Ovary (tissue), 9 donors: ENCODE results near the gene PITX2. TPM values are rescaled to one million over a fixed set of nuclear protein-coding genes. Genes with fewer than 3 reads are reported as not detected.

Experiments
- DNase-seq, 5 donors: peaks; one replicate each; pipeline ENCODE4 v3.0.0-alpha.2; 2019 to 2020
- H3K27ac ChIP-seq, 2 donors: fragments of 200-600 bp; one replicate each; pipeline versions ENCODE4 v1.5.1 to v1.8.0; 2019 to 2022
- H3K27me3 ChIP-seq: fragments of 200-600 bp; one replicate; pipeline ENCODE4 v1.8.0; 2022
- H3K36me3 ChIP-seq: fragments of 200-600 bp; sonication (generic); one replicate; pipeline ENCODE4 v1.5.1; 2019
- H3K4me1 ChIP-seq: one replicate; pipeline ENCODE4 v1.8.1; 2013; ENCODE audit warnings: mild to moderate bottlenecking, moderate library complexity; ENCODE audit not compliant: insufficient read depth
- H3K4me3 ChIP-seq: fragments of 200-600 bp; sonication (generic); one replicate; pipeline ENCODE4 v1.5.1; 2017
- H3K9me3 ChIP-seq, 2 donors: fragments of 200-600 bp in 1 of 2; sonication (generic) in 1 of 2; one replicate each; pipeline versions ENCODE4 v1.5.1 to v1.8.1; 2013 to 2019; ENCODE audit warnings: mild to moderate bottlenecking in 1 of 2, moderate library complexity in 1 of 2
- CTCF ChIP-seq, 3 donors: fragments of 450-650 bp in 2 of 3; fragments of 200-600 bp in 1 of 3; IDR thresholded peaks; one replicate each; pipeline versions ENCODE4 v1.5.1 to v1.8.0; 2016 to 2022; ENCODE audit warnings: antibody characterized with exemption in 3 of 3, mild to moderate bottlenecking in 1 of 3
- EP300 ChIP-seq: sonication (generic); formaldehyde crosslinking; IDR thresholded peaks from one replicate; pipeline ENCODE4 v1.6.1; 2017; ENCODE audit warnings: antibody characterized with exemption
- POLR2A ChIP-seq: fragments of 450-650 bp; IDR thresholded peaks from one replicate; pipeline ENCODE4 v1.6.1; 2017; ENCODE audit warnings: antibody characterized with exemption, mild to moderate bottlenecking, moderate library complexity
- WGBS, 3 donors: extraction: QIAGEN DNeasy Blood & Tissue Kit in 1 of 3; methylation state at CpG; one replicate each; pipeline versions ENCODE4 v1.1.5 to v1.1.7; 2013 to 2017; 5-methylcytosine and 5-hydroxymethylcytosine counted together
- intact Hi-C, 4 donors: fragments of 100-400 bp; cut with DNase I; formaldehyde crosslinking; loops; one replicate each; pipeline versions ENCODE4 v1.11.0 to v1.15.1; 2022 to 2023
- polyA plus RNA-seq, 2 donors: library from polyadenylated mRNA; stranded (reverse); fragments of 200-250 nt in 1 of 2; fragments of 350-450 nt in 1 of 2; fragmentation: Illumina TruSeq in 1 of 2; extraction: RNeasy Lipid Tissue Mini Kit (QIAGEN cat#74804) in 1 of 2; gene quantifications; one replicate each; pipeline ENCODE4 v1.2.3, GENCODE V29; 2013 to 2014
- total RNA-seq, 7 donors: library from RNA; depleted of rRNA in 2 of 7; stranded (reverse); fragments of >200 nt in 2 of 7; fragmentation: NEBNext Ultra II Directional in 3 of 7; extraction: Animal tissue kit (Norgen Biotek cat#: 25700) in 3 of 7; gene quantifications; one replicate each; pipeline versions ENCODE4 v1.1.0 to v1.2.4, GENCODE V29; 2016 to 2023
- donor health status: DM: no; HTN: no; CAD: no; lungs with moderate emphysema.
- donor health status: DM: no; HTN: no; CAD: no.
- donor health status: Bipolar disorder and iron deficiency.
- donor health status: DM: yes; HTN: yes; CAD: no.
- donor health status: DM: no; HTN: no; CAD: no.
- donor health status: DM: yes; HTN: yes; CAD: no.

The PITX2 gene
- total and polyA plus RNA-seq, 9 donors: 0.15 to 0.24 TPM; not detected in 7

GRCh38 chr4:110596431-110596830, 26.4 kb downstream of the PITX2 start:
- no peak overlapping the region for H3K4me3 ChIP-seq
- no peak overlapping the region for H3K27ac ChIP-seq
- no peaks in the 10 kb centered on the region for H3K4me1 ChIP-seq
- no peaks in the 10 kb centered on the region for H3K9me3 ChIP-seq
- TF ChIP-seq POLR2A (no peak), EP300 (no peak), CTCF (IDR thresholded peaks at IDR 0.05) (no peak)
- DNase-seq: no peak
- no peaks in the 10 kb centered on the region for H3K27me3 ChIP-seq
- no peaks in the 10 kb centered on the region for H3K36me3 ChIP-seq
- intact Hi-C loops: no loop called here
- WGBS, 3 donors: 85 to 91% (median 86%) methylated on average over 2 of the region's 2 CpGs

GRCh38 chr4:110595583-110595982, 27.3 kb downstream of the PITX2 start:
- no peak for DNase-seq
- no peak for TF ChIP-seq CTCF (IDR thresholded peaks at IDR 0.05)
- no peak for TF ChIP-seq EP300
- Histone ChIP-seq H3K9me3 (no peaks in the 10 kb centered on the region), H3K4me1 (no peaks in the 10 kb centered on the region), H3K36me3 (no peaks in the 10 kb centered on the region), H3K27me3 (no peaks in the 10 kb centered on the region), H3K27ac (no peak overlapping the region), H3K4me3 (no peak overlapping the region)
- intact Hi-C loops: no loop called here
- WGBS, 3 donors: 80 to 94% (median 90%) methylated on average over 1 of the region's 1 CpG

GRCh38 chr4:110589297-110589696, 33.6 kb downstream of the PITX2 start:
- TF ChIP-seq CTCF (IDR thresholded peaks at IDR 0.05) (no peak), EP300 (no peak), POLR2A (no peak)
- no peaks in the 10 kb centered on the region for H3K4me1 ChIP-seq

GRCh38 chr4:110587666-110588285, 35.1 kb downstream of the PITX2 start:
- no peaks in the 10 kb centered on the region for H3K9me3 ChIP-seq
- H3K4me3 ChIP-seq: no peak overlapping the region
- intact Hi-C loops: no loop called here
- H3K27ac ChIP-seq: no peak overlapping the region
- DNase-seq: no peak
- no peaks in the 10 kb centered on the region for H3K4me1 ChIP-seq
- no peaks in the 10 kb centered on the region for H3K27me3 ChIP-seq
- TF ChIP-seq POLR2A (no peak), EP300 (no peak), CTCF (IDR thresholded peaks at IDR 0.05) (no peak)
- no peaks in the 10 kb centered on the region for H3K36me3 ChIP-seq
- WGBS, 3 donors: 91 to 94% (median 92%) methylated on average over 36 of the region's 36 CpGs

More at GRCh38 chr4:110589297-110589696, 33.6 kb downstream of the PITX2 start:
- intact Hi-C loops: no loop called here
- H3K27ac ChIP-seq: no peak overlapping the region
- H3K27me3 ChIP-seq: no peaks in the 10 kb centered on the region
- no peak for DNase-seq
- no peaks in the 10 kb centered on the region for H3K36me3 ChIP-seq
- H3K9me3 ChIP-seq: no peaks in the 10 kb centered on the region
- no peak overlapping the region for H3K4me3 ChIP-seq
